B cell (primary cell): ENCODE data around the gene RAX2.

Experiments
- EZH2 ChIP-seq: IDR thresholded peaks from 2 replicates; pipeline ENCODE4 v1.6.1; 2012; ENCODE audit warnings: borderline replicate concordance, low read depth, mild to moderate bottlenecking, moderate library complexity, low read length; ENCODE audit not compliant: insufficient read depth, poor library complexity, severe bottlenecking
- TF ChIP-seq, protein P1 (sequence below): fragments of 200-600 bp; IDR thresholded peaks from one replicate; pipeline ENCODE4 v1.8.0; 2022; ENCODE audit warnings: antibody characterized with exemption, mild to moderate bottlenecking

DNA sequence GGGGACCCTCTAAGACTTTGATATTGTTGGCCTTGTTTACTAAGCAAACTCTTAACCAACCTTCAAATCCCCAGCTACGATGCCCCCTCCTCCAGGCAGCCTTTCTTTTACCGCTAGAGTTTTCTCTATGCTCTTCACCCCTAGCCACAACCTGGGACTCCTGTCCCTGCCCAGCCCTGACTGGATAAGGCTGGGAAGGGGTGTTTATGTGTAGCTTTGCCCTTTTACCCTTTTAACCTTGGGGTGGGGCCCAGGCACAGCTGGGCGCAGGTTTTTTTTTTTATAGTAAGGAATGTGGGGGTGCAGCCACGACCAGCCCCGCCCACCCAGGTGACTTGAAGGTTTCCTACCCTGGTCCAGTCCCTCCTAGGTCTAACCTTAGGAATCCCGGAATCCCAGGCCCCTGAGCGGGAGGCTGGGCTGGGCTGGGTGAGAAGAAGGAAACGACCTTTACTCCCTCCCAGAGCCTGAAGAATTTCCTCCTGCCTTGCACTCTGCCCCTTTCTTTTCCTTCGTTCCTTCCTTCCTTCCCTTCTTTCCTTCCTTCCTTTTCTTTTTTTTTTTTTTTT lies 51.6 kb downstream of the RAX2 start:
- TF ChIP-seq, protein P1, sequence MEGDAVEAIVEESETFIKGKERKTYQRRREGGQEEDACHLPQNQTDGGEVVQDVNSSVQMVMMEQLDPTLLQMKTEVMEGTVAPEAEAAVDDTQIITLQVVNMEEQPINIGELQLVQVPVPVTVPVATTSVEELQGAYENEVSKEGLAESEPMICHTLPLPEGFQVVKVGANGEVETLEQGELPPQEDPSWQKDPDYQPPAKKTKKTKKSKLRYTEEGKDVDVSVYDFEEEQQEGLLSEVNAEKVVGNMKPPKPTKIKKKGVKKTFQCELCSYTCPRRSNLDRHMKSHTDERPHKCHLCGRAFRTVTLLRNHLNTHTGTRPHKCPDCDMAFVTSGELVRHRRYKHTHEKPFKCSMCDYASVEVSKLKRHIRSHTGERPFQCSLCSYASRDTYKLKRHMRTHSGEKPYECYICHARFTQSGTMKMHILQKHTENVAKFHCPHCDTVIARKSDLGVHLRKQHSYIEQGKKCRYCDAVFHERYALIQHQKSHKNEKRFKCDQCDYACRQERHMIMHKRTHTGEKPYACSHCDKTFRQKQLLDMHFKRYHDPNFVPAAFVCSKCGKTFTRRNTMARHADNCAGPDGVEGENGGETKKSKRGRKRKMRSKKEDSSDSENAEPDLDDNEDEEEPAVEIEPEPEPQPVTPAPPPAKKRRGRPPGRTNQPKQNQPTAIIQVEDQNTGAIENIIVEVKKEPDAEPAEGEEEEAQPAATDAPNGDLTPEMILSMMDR: no peak
- no peak for TF ChIP-seq EZH2
